HepG2 (cell line): ENCODE results near the gene SLC22A31. TPM values are rescaled to one million over a fixed set of nuclear protein-coding genes. Genes with fewer than 3 reads are reported as not detected.
A peak's percentile ranks its signal among the peaks of the same experiment; 100 is the strongest.

Source experiments
- ATRX ChIP-seq: sonication (generic); formaldehyde crosslinking; IDR thresholded peaks from 2 replicates; pipeline ENCODE4 v1.4.0; 2020; ENCODE audit warnings: missing genetic modification reagents, borderline replicate concordance
- CCAR2 ChIP-seq: fragments of 200-400 bp; formaldehyde crosslinking; optimal IDR thresholded peaks from 2 replicates; pipeline ENCODE3; 2018; ENCODE audit warnings: low read depth, mild to moderate bottlenecking, low read length, moderate library complexity
- CREM ChIP-seq, 2 experiments: sonication (generic) in 1 of 2; formaldehyde crosslinking in 1 of 2; IDR thresholded peaks; 2 replicates each; pipeline versions ENCODE4 v1.4.0 to v1.6.1; 2016 to 2020; ENCODE audit warnings: antibody characterized with exemption in 1 of 2, mild to moderate bottlenecking in 1 of 2, missing genetic modification reagents in 1 of 2
- DDIT3 ChIP-seq: sonication (generic); formaldehyde crosslinking; IDR thresholded peaks from 2 replicates; pipeline ENCODE4 v1.4.0; 2020; ENCODE audit warnings: mild to moderate bottlenecking, missing genetic modification reagents
- DZIP1 ChIP-seq: sonication (generic); formaldehyde crosslinking; IDR thresholded peaks from 2 replicates; pipeline ENCODE4 v1.5.0; 2020; ENCODE audit warnings: mild to moderate bottlenecking, missing genetic modification reagents
- GZF1 ChIP-seq: sonication (generic); formaldehyde crosslinking; IDR thresholded peaks from 2 replicates; pipeline ENCODE4 v1.5.1; 2020; ENCODE audit warnings: mild to moderate bottlenecking, missing genetic modification reagents
- KDM1A ChIP-seq: IDR thresholded peaks from 2 replicates; pipeline ENCODE4 v1.6.1; 2016; ENCODE audit warnings: missing compliant biosample characterization
- KLF15 ChIP-seq: sonication (generic); formaldehyde crosslinking; IDR thresholded peaks from 2 replicates; pipeline ENCODE4 v1.8.1; 2023; ENCODE audit warnings: borderline replicate concordance, mild to moderate bottlenecking, inconsistent platforms, missing genetic modification reagents, mixed read lengths
- SMAD3 ChIP-seq: sonication (generic); formaldehyde crosslinking; IDR thresholded peaks from 2 replicates; pipeline ENCODE4 v1.4.0; 2020; ENCODE audit warnings: missing genetic modification reagents
- TAF15 ChIP-seq: fragments of 200-400 bp; formaldehyde crosslinking; IDR thresholded peaks from one replicate; pipeline ENCODE4 v1.6.1; 2018; ENCODE audit warnings: mild to moderate bottlenecking, low read depth, low read length; ENCODE audit not compliant: poor library complexity, severe bottlenecking
- TEAD3 ChIP-seq: optimal IDR thresholded peaks from 2 replicates; pipeline ENCODE3; 2016; ENCODE audit warnings: borderline replicate concordance
- ZFX ChIP-seq: sonication (generic); formaldehyde crosslinking; IDR thresholded peaks from 2 replicates; pipeline ENCODE4 v1.4.0; 2020; ENCODE audit warnings: mild to moderate bottlenecking, low read depth, missing genetic modification reagents, moderate library complexity
- ZMYM3 ChIP-seq: sonication (generic); formaldehyde crosslinking; IDR thresholded peaks from 2 replicates; pipeline ENCODE4 v1.5.1; 2020; ENCODE audit warnings: mild to moderate bottlenecking, missing genetic modification reagents
- ZNF333 ChIP-seq: sonication (generic); formaldehyde crosslinking; IDR thresholded peaks from 2 replicates; pipeline ENCODE4 v1.4.0; 2020; ENCODE audit warnings: mild to moderate bottlenecking, missing genetic modification reagents, borderline replicate concordance
- ZNF430 ChIP-seq: sonication (generic); formaldehyde crosslinking; IDR thresholded peaks from 2 replicates; pipeline ENCODE4 v1.9.0; 2021; ENCODE audit warnings: mild to moderate bottlenecking, missing genetic modification reagents
- ZNF567 ChIP-seq: sonication (generic); formaldehyde crosslinking; IDR thresholded peaks from 2 replicates; pipeline ENCODE4 v1.8.1; 2023; ENCODE audit warnings: mild to moderate bottlenecking, missing genetic modification reagents, borderline replicate concordance
- ZNF747 ChIP-seq: sonication (generic); formaldehyde crosslinking; IDR thresholded peaks from 2 replicates; pipeline ENCODE4 v1.8.1; 2023; ENCODE audit warnings: missing genetic modification reagents, mild to moderate bottlenecking, borderline replicate concordance
- polyA plus RNA-seq, 8 experiments: library from polyadenylated mRNA; depleted of rRNA in 3 of 8; stranded (reverse) in 7 of 8; unstranded in 1 of 8; fragments of >200 nt; fragmentation: Illumina TruSeq in 4 of 8; extraction: Trizol in 4 of 8; gene quantifications; 2 replicates each; pipeline versions ENCODE4 v1.2.1 to v1.2.3, GENCODE V29; 2011 to 2016; ENCODE audit warnings: low read depth in 4 of 8, missing spikeins in 1 of 8, mixed read lengths in 1 of 8; ENCODE audit not compliant: insufficient read depth in 1 of 8
- total RNA-seq, 5 experiments: library from RNA; depleted of rRNA; stranded (reverse); fragments of >200 nt; fragmentation: Illumina TruSeq; extraction: Trizol; gene quantifications; 2 replicates each; pipeline ENCODE4 v1.2.3, GENCODE V29; 2016; ENCODE audit warnings: low read depth in 1 of 5
- TF ChIP-seq, protein P1 (sequence below): sonication (generic); formaldehyde crosslinking; IDR thresholded peaks from 2 replicates; pipeline ENCODE4 v1.5.0; 2020; ENCODE audit warnings: mild to moderate bottlenecking, missing genetic modification reagents
- TF ChIP-seq, protein P2 (sequence below): sonication (generic); formaldehyde crosslinking; IDR thresholded peaks from 2 replicates; pipeline ENCODE4 v1.4.0; 2020; ENCODE audit warnings: mild to moderate bottlenecking, low read depth, missing genetic modification reagents
- TF ChIP-seq, protein P3 (sequence below): sonication (generic); formaldehyde crosslinking; IDR thresholded peaks from 2 replicates; pipeline ENCODE4 v1.8.0; 2022; ENCODE audit warnings: mild to moderate bottlenecking, missing genetic modification reagents, moderate library complexity
- TF ChIP-seq, protein P4 (sequence below), 2 experiments: fragments of 450-650 bp in 1 of 2; sonication (generic) in 1 of 2; formaldehyde crosslinking; IDR thresholded peaks; 2 replicates each; pipeline versions ENCODE4 v1.5.0 to v1.8.0; 2020 to 2022; ENCODE audit warnings: mild to moderate bottlenecking in 1 of 2, missing genetic modification reagents in 1 of 2

The SLC22A31 gene
- total and polyA plus RNA-seq, 2 of the 13 experiments (the other 11 are each of a cell fraction or from before 2014, with no cell fraction given): 67.3 to 83.3 TPM

DNA sequence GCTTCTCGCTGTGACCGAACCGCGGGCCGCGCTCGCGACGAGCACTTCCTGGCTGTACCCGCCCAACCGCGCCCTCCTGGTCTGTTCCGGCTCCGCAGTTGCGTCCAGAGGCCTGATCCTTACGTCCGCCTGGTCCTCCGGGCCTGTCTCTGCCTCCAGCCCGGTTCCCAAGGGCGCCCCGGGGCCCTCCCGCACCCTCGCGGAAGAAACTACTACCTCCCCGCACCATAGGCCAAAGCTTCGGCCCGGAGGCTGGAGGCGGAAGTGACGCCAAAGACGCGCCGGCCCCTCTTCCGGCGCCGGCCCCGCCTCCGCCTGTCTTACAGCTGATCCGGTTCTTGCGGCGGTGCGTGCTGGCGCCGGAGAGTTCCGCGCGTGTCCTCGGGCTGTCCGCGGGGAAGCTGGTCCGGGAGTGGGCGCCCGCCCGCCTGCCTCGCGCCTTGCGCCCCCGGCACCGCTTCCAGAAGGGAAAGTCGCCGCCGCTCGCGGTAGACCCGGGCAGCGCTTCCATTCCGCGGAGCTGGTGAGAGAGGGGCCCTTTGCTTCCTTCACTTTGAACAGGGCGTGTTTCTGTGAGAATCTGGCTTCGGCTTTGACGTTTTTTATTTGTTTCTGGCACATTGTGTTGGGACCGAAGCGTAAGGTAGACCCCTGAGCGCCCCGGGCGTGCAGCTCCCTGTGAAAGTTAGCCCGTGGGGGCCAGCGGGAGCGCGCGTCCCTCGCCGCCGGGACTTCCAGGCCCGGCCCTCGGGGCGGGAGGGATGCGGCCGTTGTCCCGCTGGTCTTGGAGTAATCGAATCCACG is 17.3 kb upstream of the SLC22A31 start, which contains the start of gene ZNF778 (continued):
- TF ChIP-seq, protein P1, sequence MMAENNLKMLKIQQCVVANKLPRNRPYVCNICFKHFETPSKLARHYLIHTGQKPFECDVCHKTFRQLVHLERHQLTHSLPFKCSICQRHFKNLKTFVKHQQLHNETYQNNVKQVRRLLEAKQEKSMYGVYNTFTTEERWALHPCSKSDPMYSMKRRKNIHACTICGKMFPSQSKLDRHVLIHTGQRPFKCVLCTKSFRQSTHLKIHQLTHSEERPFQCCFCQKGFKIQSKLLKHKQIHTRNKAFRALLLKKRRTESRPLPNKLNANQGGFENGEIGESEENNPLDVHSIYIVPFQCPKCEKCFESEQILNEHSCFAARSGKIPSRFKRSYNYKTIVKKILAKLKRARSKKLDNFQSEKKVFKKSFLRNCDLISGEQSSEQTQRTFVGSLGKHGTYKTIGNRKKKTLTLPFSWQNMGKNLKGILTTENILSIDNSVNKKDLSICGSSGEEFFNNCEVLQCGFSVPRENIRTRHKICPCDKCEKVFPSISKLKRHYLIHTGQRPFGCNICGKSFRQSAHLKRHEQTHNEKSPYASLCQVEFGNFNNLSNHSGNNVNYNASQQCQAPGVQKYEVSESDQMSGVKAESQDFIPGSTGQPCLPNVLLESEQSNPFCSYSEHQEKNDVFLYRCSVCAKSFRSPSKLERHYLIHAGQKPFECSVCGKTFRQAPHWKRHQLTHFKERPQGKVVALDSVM (CRISPR knock-in tag): no peak
- TF ChIP-seq, protein P2, sequence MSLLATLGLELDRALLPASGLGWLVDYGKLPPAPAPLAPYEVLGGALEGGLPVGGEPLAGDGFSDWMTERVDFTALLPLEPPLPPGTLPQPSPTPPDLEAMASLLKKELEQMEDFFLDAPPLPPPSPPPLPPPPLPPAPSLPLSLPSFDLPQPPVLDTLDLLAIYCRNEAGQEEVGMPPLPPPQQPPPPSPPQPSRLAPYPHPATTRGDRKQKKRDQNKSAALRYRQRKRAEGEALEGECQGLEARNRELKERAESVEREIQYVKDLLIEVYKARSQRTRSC (CRISPR knock-in tag): no peak
- TF ChIP-seq GZF1 (CRISPR knock-in tag) (peak; percentile 81; the same call in 1 of the 2 replicates), CCAR2 (no peak), ZNF430 (CRISPR knock-in tag) (peak; percentile 94), ATRX (CRISPR knock-in tag) (no peak), DDIT3 (no peak; the same call in 1 of the 2 replicates), KDM1A (CRISPR knock-in tag) (no peak), ZNF333 (CRISPR knock-in tag) (peak; percentile 51; the same call in 1 of the 2 replicates), ZNF747 (CRISPR knock-in tag) (peak; percentile 95), TEAD3 (CRISPR knock-in tag) (no peak), ZMYM3 (no peak), TAF15 (no peak), SMAD3 (CRISPR knock-in tag) (no peak), KLF15 (CRISPR knock-in tag) (no peak; the same call in 1 of the 2 replicates), ZFX (CRISPR knock-in tag) (peak; percentile 100), CREM (IDR thresholded peaks at IDR 0.05) (peak; percentile 92), CREM (CRISPR knock-in tag; IDR thresholded peaks at IDR 0.05) (peak; percentile 67; the same call in 1 of the 2 replicates), ZNF567 (CRISPR knock-in tag) (no peak), DZIP1 (CRISPR knock-in tag) (no peak; the same call in 1 of the 2 replicates)
- TF ChIP-seq, protein P3, sequence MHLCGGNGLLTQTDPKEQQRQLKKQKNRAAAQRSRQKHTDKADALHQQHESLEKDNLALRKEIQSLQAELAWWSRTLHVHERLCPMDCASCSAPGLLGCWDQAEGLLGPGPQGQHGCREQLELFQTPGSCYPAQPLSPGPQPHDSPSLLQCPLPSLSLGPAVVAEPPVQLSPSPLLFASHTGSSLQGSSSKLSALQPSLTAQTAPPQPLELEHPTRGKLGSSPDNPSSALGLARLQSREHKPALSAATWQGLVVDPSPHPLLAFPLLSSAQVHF (CRISPR knock-in tag): no peak
- TF ChIP-seq, protein P4, sequence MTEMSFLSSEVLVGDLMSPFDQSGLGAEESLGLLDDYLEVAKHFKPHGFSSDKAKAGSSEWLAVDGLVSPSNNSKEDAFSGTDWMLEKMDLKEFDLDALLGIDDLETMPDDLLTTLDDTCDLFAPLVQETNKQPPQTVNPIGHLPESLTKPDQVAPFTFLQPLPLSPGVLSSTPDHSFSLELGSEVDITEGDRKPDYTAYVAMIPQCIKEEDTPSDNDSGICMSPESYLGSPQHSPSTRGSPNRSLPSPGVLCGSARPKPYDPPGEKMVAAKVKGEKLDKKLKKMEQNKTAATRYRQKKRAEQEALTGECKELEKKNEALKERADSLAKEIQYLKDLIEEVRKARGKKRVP (CRISPR knock-in tag; IDR thresholded peaks at IDR 0.05): no peak
